Osteocyte (in vitro differentiated cells): ENCODE data around the gene GPC4. TPM values are rescaled to one million over a fixed set of nuclear protein-coding genes. Genes with fewer than 3 reads are reported as not detected.

Experiments
- DNase-seq: peaks from one replicate; pipeline ENCODE4 v3.0.0; 2021; ENCODE audit warnings: mixed read lengths; ENCODE audit not compliant: unreplicated experiment; ENCODE audit errors: extremely low spot score
- H3K27ac Mint-ChIP-seq: one replicate; pipeline ENCODE4 v1.8.0; 2021; ENCODE audit warnings: mild to moderate bottlenecking, mixed read lengths; ENCODE audit not compliant: unreplicated experiment
- H3K27me3 Mint-ChIP-seq: one replicate; pipeline ENCODE4 v1.8.0; 2021; ENCODE audit warnings: mixed read lengths; ENCODE audit not compliant: unreplicated experiment
- H3K36me3 Mint-ChIP-seq: one replicate; pipeline ENCODE4 v1.8.0; 2021; ENCODE audit warnings: mixed read lengths; ENCODE audit not compliant: unreplicated experiment
- H3K4me1 Mint-ChIP-seq: one replicate; pipeline ENCODE4 v1.8.0; 2021; ENCODE audit warnings: mixed read lengths; ENCODE audit not compliant: unreplicated experiment
- H3K4me3 Mint-ChIP-seq: one replicate; pipeline ENCODE4 v1.8.0; 2021; ENCODE audit warnings: mild to moderate bottlenecking, moderate library complexity, mixed read lengths; ENCODE audit not compliant: unreplicated experiment
- H3K9me3 Mint-ChIP-seq: one replicate; pipeline ENCODE4 v1.8.0; 2021; ENCODE audit warnings: mixed read lengths; ENCODE audit not compliant: unreplicated experiment
- CTCF ChIP-seq: fragments of 200-600 bp; sonication (generic); IDR thresholded peaks from 2 replicates; pipeline ENCODE4 v1.5.0; 2021; ENCODE audit warnings: antibody characterized with exemption, mild to moderate bottlenecking, moderate library complexity
- total RNA-seq: library from RNA; stranded (reverse); gene quantifications from 2 replicates; pipeline ENCODE4 v1.2.1, GENCODE V29; 2021

Gene GPC4
- total RNA-seq, 1 donor from 2014 or later = 98.0 TPM

GRCh38 chrX:133391111-133391510 lies 24.2 kb downstream of the GPC4 start:
- Mint-ChIP-seq H3K9me3 (no peaks in the 10 kb centered on the region), H3K27ac (peak overlapping the region; percentile 57), H3K4me1 (peaks cover 34% of the 10 kb centered on the region), H3K27me3 (no peaks in the 10 kb centered on the region), H3K4me3 (peak overlapping the region; percentile 22), H3K36me3 (peaks cover 2% of the 10 kb centered on the region)
- DNase-seq = no peak
- no peak for TF ChIP-seq CTCF

GRCh38 chrX:133390676-133391075 lies 24.6 kb downstream of the GPC4 start:
- H3K4me3 Mint-ChIP-seq = peak overlapping the region; percentile 22
- DNase-seq = no peak

GRCh38 chrX:133389975-133390374 lies 25.3 kb downstream of the GPC4 start:
- Mint-ChIP-seq H3K4me1 (peaks cover 34% of the 10 kb centered on the region), H3K36me3 (peaks cover 2% of the 10 kb centered on the region), H3K27ac (peak overlapping the region; percentile 57), H3K4me3 (no peak overlapping the region), H3K27me3 (no peaks in the 10 kb centered on the region), H3K9me3 (no peaks in the 10 kb centered on the region)
- no peak for TF ChIP-seq CTCF
- no peak for DNase-seq

More at GRCh38 chrX:133390676-133391075, 24.6 kb downstream of the GPC4 start:
- Mint-ChIP-seq H3K27me3 (no peaks in the 10 kb centered on the region), H3K27ac (peak overlapping the region; percentile 57), H3K36me3 (peaks cover 2% of the 10 kb centered on the region), H3K4me1 (peaks cover 34% of the 10 kb centered on the region), H3K9me3 (no peaks in the 10 kb centered on the region)
- TF ChIP-seq CTCF = no peak

- peaks cover 2% of the 10 kb centered on the region for H3K36me3 Mint-ChIP-seq
- H3K27me3 Mint-ChIP-seq = no peaks in the 10 kb centered on the region
- H3K4me3 Mint-ChIP-seq = no peak overlapping the region
- no peak overlapping the region for H3K27ac Mint-ChIP-seq
- DNase-seq = no peak
- H3K9me3 Mint-ChIP-seq = no peaks in the 10 kb centered on the region
- H3K4me1 Mint-ChIP-seq = peaks cover 14% of the 10 kb centered on the region
- TF ChIP-seq CTCF = no peak
Measured at GRCh38 chrX:133384454-133384853, 30.8 kb downstream of the GPC4 start.

GRCh38 chrX:133380711-133381619 lies 34.3 kb downstream of the GPC4 start:
- H3K27ac Mint-ChIP-seq = no peak overlapping the region
- H3K4me1 Mint-ChIP-seq = peaks cover 13% of the 10 kb centered on the region

More at GRCh38 chrX:133380711-133381619, 34.3 kb downstream of the GPC4 start:
- DNase-seq = no peak
- Mint-ChIP-seq H3K27me3 (no peaks in the 10 kb centered on the region), H3K4me3 (no peak overlapping the region), H3K9me3 (no peaks in the 10 kb centered on the region), H3K36me3 (no peaks in the 10 kb centered on the region)
- TF ChIP-seq CTCF = no peak
